BJ (cell line): ENCODE data around the gene BCAS3. TPM values are rescaled to one million over a fixed set of nuclear protein-coding genes. Genes with fewer than 3 reads are reported as not detected.

Source experiments
- CTCF ChIA-PET: fragments of 350-600 bp; formaldehyde crosslinking; extraction: SDS; loops from one replicate; lab custom pipeline; 2021; ENCODE audit warnings: antibody characterized with exemption, inconsistent platforms; lab: Yijun Ruan, JAX
- POLR2A ChIA-PET: fragments of 300-600 bp; sonication (Branson Sonifier 250); formaldehyde crosslinking; extraction: SDS; loops from one replicate; lab custom pipeline; 2021; ENCODE audit warnings: antibody characterized with exemption; lab: Charles Lee
- DNase-seq: peaks from one replicate; pipeline ENCODE4 v3.0.0-alpha.2; 2011; ENCODE audit warnings: low read depth
- H3K27me3 ChIP-seq: 2 replicates; pipeline ENCODE4 v1.6.0; 2011; ENCODE audit warnings: low read length; ENCODE audit not compliant: control insufficient read depth, insufficient read depth
- H3K36me3 ChIP-seq: 2 replicates; pipeline ENCODE4 v1.5.1; 2011; ENCODE audit warnings: low read length; ENCODE audit not compliant: control insufficient read depth, insufficient read depth
- H3K4me3 ChIP-seq: 2 replicates; pipeline ENCODE4 v1.5.1; 2011; ENCODE audit warnings: low read depth, mild to moderate bottlenecking, control low read depth, low read length
- polyA plus RNA-seq: library from polyadenylated mRNA; depleted of rRNA; stranded (reverse); fragments of >200 nt; gene quantifications from 2 replicates; pipeline ENCODE4 v1.2.3, GENCODE V29; 2011
- TF ChIP-seq, protein P1 (sequence below): IDR thresholded peaks from 2 replicates; pipeline ENCODE4 v1.5.1; 2011; ENCODE audit warnings: low read depth, mild to moderate bottlenecking, control low read depth, inconsistent platforms, low read length, moderate library complexity; ENCODE audit not compliant: insufficient read depth

Gene BCAS3
- polyA plus RNA-seq, 1 experiment = 19.5 TPM

DNA sequence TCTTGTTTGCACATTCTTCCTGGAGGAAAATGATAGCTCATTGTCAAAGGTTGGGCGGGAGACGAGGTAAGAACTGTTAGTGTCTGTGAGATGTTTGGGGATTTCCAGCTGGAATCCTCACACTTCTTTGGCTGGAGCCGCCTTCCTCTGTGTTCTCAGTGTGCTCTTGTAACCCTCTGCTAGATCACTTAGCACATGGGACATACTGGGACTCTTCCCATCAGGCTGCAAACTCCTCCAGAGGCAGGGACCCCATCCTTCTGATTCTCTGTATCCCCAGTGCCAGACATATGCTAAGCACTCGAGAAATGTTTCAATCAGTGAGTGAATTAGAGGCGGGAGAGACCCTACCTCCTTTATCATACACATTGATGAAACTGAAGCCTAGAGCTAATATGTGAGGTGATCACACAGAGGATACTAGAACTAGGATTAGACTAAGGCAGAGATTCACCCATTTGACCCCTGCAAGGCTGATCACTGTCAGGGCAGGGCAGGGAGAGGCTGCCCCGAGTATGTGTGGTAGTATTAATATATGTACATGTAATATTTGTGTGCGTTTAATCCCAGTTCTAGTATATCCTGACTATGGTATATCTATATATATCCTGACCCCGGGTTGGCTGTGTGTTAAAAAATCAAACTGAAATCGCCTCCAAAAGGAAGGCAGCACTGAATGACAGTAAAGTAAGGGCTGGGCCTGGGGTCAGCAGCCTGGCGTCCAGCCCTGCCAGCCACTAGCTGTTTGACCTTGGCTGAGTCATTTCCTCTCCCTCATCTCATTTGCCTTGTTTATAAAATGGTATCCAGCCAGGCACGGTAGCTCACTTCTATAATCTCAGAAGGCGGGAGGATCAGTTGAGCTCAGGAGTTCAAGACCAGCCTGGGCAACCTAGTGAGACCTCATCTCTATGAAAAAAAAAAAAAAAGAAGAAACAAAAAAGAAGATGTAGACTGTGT is 646.5 kb downstream of the BCAS3 start:
- Histone ChIP-seq H3K36me3 (no peaks in the 10 kb centered on the region), H3K27me3 (no peaks in the 10 kb centered on the region), H3K4me3 (no peak overlapping the region)
- ChIA-PET CTCF (interaction anchor here (1.1 to 1.9 kb wide), 5 partner anchors 9 to 305 kb away, joined by 3 to 7 read pairs (median 5); no protein-coding TSS in a partner anchor), POLR2A (no interaction called here)
- no peak for DNase-seq
- TF ChIP-seq, protein P1, sequence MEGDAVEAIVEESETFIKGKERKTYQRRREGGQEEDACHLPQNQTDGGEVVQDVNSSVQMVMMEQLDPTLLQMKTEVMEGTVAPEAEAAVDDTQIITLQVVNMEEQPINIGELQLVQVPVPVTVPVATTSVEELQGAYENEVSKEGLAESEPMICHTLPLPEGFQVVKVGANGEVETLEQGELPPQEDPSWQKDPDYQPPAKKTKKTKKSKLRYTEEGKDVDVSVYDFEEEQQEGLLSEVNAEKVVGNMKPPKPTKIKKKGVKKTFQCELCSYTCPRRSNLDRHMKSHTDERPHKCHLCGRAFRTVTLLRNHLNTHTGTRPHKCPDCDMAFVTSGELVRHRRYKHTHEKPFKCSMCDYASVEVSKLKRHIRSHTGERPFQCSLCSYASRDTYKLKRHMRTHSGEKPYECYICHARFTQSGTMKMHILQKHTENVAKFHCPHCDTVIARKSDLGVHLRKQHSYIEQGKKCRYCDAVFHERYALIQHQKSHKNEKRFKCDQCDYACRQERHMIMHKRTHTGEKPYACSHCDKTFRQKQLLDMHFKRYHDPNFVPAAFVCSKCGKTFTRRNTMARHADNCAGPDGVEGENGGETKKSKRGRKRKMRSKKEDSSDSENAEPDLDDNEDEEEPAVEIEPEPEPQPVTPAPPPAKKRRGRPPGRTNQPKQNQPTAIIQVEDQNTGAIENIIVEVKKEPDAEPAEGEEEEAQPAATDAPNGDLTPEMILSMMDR = no peak

DNA sequence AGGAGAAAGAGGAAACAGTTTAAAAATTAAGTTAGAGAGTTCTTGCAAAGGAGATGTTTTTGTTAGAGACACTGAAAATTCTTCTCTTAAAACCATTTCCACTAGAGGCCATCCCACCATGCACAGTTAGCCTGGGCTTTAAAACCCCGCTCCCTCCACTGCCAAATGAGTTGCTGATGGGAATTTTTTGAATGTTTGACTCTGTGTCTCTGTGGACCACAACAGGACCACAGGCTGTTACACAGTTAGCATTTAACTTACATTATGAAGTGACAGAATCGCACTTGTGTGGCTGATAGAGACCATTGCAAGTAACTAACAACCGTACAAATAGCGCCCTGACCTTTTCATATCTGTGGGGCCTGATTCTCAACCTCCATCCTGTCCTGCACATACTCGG is 647.3 kb downstream of the BCAS3 start:
- no peaks in the 10 kb centered on the region for H3K27me3 ChIP-seq
- ChIA-PET CTCF (no interaction called here), POLR2A (no interaction called here)
- DNase-seq = no peak
- H3K36me3 ChIP-seq = no peaks in the 10 kb centered on the region
- H3K4me3 ChIP-seq = no peak overlapping the region
- TF ChIP-seq, protein P1 = no peak

DNA sequence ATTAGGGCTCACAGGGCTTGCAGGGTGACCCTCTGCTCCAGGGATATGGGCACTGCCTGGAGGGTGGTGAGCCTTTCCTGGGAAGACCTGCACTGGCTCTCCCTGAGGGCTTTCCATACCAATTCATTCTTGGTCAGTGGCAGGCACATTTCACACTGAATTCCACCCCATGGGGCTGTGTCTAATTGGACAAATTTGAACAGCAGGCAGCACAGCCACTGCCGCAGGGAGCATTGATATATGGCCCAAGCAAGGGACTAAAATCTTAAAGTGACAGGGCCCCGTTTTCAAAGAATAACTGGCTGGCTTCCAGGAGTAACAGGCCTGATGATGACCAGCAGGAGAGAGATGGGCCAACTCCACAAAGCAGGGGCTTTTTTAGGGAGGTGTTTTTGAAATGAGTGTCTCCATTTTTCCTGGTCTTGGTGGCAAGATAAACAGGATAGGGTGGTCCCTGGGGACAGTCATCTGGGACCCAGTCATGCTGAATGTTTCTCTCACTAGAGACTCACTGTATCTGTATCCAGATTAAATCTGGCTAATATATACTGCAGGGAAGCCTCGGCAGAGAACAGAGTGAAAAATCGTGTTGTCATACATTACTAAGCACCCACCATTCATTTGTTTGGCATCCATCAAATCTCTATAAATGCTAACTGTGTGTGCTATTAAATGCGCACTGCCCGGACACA is 647.9 kb downstream of the BCAS3 start:
- no peak for DNase-seq
- no peak overlapping the region for H3K4me3 ChIP-seq
- TF ChIP-seq, protein P1 = no peak
- ChIA-PET CTCF (interaction anchor here (0.9 kb wide), 1 partner anchor 20 kb away, joined by 3 read pairs; no protein-coding TSS in a partner anchor), POLR2A (interaction anchor here (0.7 kb wide), 1 partner anchor 357 kb away, joined by 3 read pairs; no protein-coding TSS in a partner anchor)
- H3K27me3 ChIP-seq = no peaks in the 10 kb centered on the region
- H3K36me3 ChIP-seq = no peaks in the 10 kb centered on the region

DNA sequence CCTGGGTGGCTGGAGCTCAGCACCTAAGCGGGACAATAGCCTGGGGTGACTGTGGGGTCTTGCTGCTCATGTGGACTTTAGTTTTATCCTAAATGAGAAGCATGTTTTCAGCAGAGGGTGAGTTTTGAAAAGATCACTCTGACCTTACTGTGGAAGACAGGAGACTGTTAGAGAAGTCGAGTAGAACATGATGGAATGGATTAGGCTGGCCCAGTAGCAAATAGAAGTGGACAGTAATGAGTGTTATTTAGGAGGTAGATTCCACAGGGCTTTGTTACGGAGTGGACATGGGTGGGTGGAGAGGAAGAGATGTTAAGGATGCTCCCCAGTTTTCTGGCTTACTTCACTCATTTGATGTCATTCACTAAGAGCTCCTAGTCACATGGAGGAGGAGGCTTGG is 648.7 kb downstream of the BCAS3 start:
- Histone ChIP-seq H3K4me3 (no peak overlapping the region), H3K36me3 (no peaks in the 10 kb centered on the region), H3K27me3 (no peaks in the 10 kb centered on the region; the same call in 1 of the 2 replicates)
- no peak for DNase-seq
- POLR2A ChIA-PET = interaction anchor here (0.7 kb wide), 1 partner anchor 358 kb away, joined by 3 read pairs; no protein-coding TSS in a partner anchor
- TF ChIP-seq, protein P1 = no peak
- CTCF ChIA-PET = interaction anchor here (0.9 to 1.5 kb wide), 2 partner anchors 10 to 20 kb away, joined by 3 to 5 read pairs; no protein-coding TSS in a partner anchor

DNA sequence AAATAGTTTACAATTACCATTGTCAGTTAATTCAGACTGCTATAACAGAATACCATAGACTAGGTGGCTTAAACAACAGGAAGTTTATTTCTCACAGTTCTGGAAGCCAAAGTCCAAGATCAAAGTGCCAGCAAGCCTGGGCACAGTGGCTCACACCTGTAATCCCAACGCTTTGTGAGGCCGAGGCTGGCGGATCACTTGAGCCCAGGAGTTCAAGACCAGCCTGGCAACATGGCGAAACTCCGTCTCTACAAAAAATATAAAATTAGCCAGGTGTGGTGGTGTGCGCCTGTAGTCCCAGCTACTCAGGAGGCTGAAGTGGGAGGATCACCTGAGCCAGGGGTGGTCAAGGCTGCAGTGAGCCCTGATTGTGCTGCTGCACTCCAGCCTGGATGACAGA is 650.7 kb downstream of the BCAS3 start:
- TF ChIP-seq, protein P1 = no peak
- no peaks in the 10 kb centered on the region; the same call in 1 of the 2 replicates for H3K27me3 ChIP-seq
- no peaks in the 10 kb centered on the region for H3K36me3 ChIP-seq
- DNase-seq = no peak
- ChIA-PET CTCF (no interaction called here), POLR2A (no interaction called here)
- H3K4me3 ChIP-seq = no peak overlapping the region
